Chondrocyte (in vitro differentiated cells): Measurements from ENCODE around the gene IL6R. TPM values are rescaled to one million over a fixed set of nuclear protein-coding genes. Genes with fewer than 3 reads are reported as not detected.

ENCODE experiments used
- DNase-seq: peaks from one replicate; pipeline ENCODE4 v3.0.0; 2021; ENCODE audit warnings: mixed read lengths, low spot score
- H3K27ac Mint-ChIP-seq: one replicate; pipeline ENCODE4 v1.8.0; 2021; ENCODE audit warnings: mild to moderate bottlenecking, moderate library complexity, mixed read lengths; ENCODE audit not compliant: unreplicated experiment
- H3K27me3 Mint-ChIP-seq: 2 replicates; pipeline ENCODE4 v1.8.0; 2021; ENCODE audit warnings: low read depth, mixed read lengths
- H3K36me3 Mint-ChIP-seq: 2 replicates; pipeline ENCODE4 v1.8.0; 2021; ENCODE audit warnings: low read depth, mixed read lengths
- H3K4me1 Mint-ChIP-seq: 2 replicates; pipeline ENCODE4 v1.8.0; 2021; ENCODE audit warnings: low read depth, mild to moderate bottlenecking, mixed read lengths
- H3K4me3 Mint-ChIP-seq: one replicate; pipeline ENCODE4 v1.8.0; 2021; ENCODE audit warnings: mild to moderate bottlenecking, moderate library complexity, mixed read lengths; ENCODE audit not compliant: unreplicated experiment
- H3K9me3 Mint-ChIP-seq: 2 replicates; pipeline ENCODE4 v1.8.0; 2021; ENCODE audit warnings: low read depth, mixed read lengths
- CTCF ChIP-seq: fragments of 200-600 bp; sonication (generic); IDR thresholded peaks from 2 replicates; pipeline ENCODE4 v1.5.0; 2021; ENCODE audit warnings: antibody characterized with exemption, mild to moderate bottlenecking, moderate library complexity
- total RNA-seq: library from RNA; stranded (reverse); gene quantifications from 3 replicates; pipeline ENCODE4 v1.2.1, GENCODE V29; 2021

The IL6R gene
- total RNA-seq, 1 donor from 2014 or later, result 1.3 TPM

GRCh38 chr1:154379301-154379700 lies 25.8 kb upstream of the IL6R start:
- Mint-ChIP-seq H3K4me3 (no peak overlapping the region), H3K27ac (no peak overlapping the region), H3K36me3 (no peaks in the 10 kb centered on the region), H3K9me3 (no peaks in the 10 kb centered on the region), H3K27me3 (peaks cover 4% of the 10 kb centered on the region), H3K4me1 (no peaks in the 10 kb centered on the region)
- TF ChIP-seq CTCF, result no peak
- no peak for DNase-seq

- Mint-ChIP-seq H3K27ac (no peak overlapping the region), H3K36me3 (no peaks in the 10 kb centered on the region), H3K4me3 (no peak overlapping the region), H3K9me3 (no peaks in the 10 kb centered on the region), H3K4me1 (no peaks in the 10 kb centered on the region), H3K27me3 (peaks cover 14% of the 10 kb centered on the region)
- no peak for DNase-seq
- no peak for TF ChIP-seq CTCF
These were observed 20.3 kb upstream of the IL6R start for GRCh38 chr1:154384650-154385489.

DNA sequence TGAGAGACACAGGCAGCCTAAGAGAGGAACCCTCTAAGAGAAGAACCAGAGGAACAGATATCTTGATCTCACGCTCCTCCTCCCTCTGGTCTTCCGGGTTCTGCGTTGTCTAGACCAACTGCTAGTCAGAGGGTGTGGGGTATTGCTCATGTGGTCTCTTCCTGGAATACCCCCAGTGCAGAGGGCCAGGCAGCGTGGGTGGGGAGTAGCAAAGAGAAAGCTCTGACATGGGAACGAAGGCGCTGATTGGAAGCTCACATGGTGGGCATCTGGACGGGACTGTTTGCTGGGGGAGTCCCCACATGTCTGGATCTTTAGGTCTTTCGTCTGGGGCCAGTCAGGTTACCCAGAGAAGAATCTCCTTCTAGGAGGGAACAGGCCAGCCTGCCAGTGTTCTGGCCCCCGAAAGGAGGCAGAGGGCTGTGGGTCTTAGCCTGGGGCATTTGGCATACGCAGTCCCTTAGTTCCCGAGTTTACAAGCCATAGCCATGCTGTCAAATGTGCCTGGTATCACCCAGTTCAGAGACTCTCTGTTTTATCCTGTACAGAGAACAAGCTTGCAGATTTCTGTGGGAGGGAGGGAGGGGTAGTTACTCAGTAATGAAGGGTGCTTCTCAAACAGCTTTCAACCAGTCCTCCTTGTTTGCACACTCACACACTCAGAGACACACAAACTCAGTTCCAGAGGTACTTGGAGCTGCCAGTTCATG lies 18.3 kb upstream of the IL6R start:
- no peak for TF ChIP-seq CTCF
- Mint-ChIP-seq H3K9me3 (no peaks in the 10 kb centered on the region), H3K4me1 (no peaks in the 10 kb centered on the region), H3K36me3 (no peaks in the 10 kb centered on the region), H3K27ac (no peak overlapping the region), H3K27me3 (peaks cover 14% of the 10 kb centered on the region), H3K4me3 (no peak overlapping the region)
- no peak for DNase-seq

GRCh38 chr1:154391086-154391770 lies 13.9 kb upstream of the IL6R start:
- peaks cover 6% of the 10 kb centered on the region for H3K27me3 Mint-ChIP-seq
- no peak for TF ChIP-seq CTCF
- DNase-seq, result no peak
- H3K36me3 Mint-ChIP-seq, result peaks cover 2% of the 10 kb centered on the region
- H3K4me3 Mint-ChIP-seq, result no peak overlapping the region
- H3K4me1 Mint-ChIP-seq, result no peaks in the 10 kb centered on the region
- H3K27ac Mint-ChIP-seq, result no peak overlapping the region
- peaks cover 3% of the 10 kb centered on the region for H3K9me3 Mint-ChIP-seq

- Mint-ChIP-seq H3K9me3 (peaks cover 3% of the 10 kb centered on the region), H3K27ac (no peak overlapping the region), H3K27me3 (no peaks in the 10 kb centered on the region), H3K36me3 (peaks cover 2% of the 10 kb centered on the region), H3K4me3 (no peak overlapping the region), H3K4me1 (no peaks in the 10 kb centered on the region)
- TF ChIP-seq CTCF, result no peak
- no peak for DNase-seq
These were observed 7.0 kb upstream of the IL6R start for GRCh38 chr1:154398141-154398540.
